H1 (cell line): Measurements from ENCODE around the gene PRDM1.

ENCODE experiments used
- CEBPB ChIP-seq: IDR thresholded peaks from 2 replicates; pipeline ENCODE4 v1.6.1; 2012; ENCODE audit warnings: low read depth, low read length
- CHD1 ChIP-seq: IDR thresholded peaks from 2 replicates; pipeline ENCODE4 v1.6.1; 2012; ENCODE audit warnings: low read depth, low read length, improper control_type of control experiment
- MAX ChIP-seq: IDR thresholded peaks from 2 replicates; pipeline ENCODE4 v1.6.1; 2012; ENCODE audit warnings: inconsistent platforms
- POLR2A ChIP-seq, 2 experiments: IDR thresholded peaks; 1 replicate in 1 of 2; 2 replicates in 1 of 2; pipeline ENCODE4 v1.6.1; 2011; ENCODE audit warnings: low read depth in 2 of 2, low read length in 2 of 2, mild to moderate bottlenecking in 2 of 2; ENCODE audit errors: control extremely low read depth in 1 of 2

- TF ChIP-seq CEBPB (no peak), CHD1 (no peak), POLR2A (IDR thresholded peaks at IDR 0.05; ENCODE audit: control extremely low read depth in 1 of 2, low read depth in 2 of 2, low read length in 2 of 2) (no peak), MAX (no peak)
Observed at GRCh38 chr6:106154326-106154725, 68.2 kb downstream of the PRDM1 start.
